ENCODE measurements around the gene NT5M. TPM values are rescaled to one million over a fixed set of nuclear protein-coding genes. Genes with fewer than 3 reads are reported as not detected.

NT5M gene
- total RNA-seq, 1 experiment from 2014 or later = 6.6 TPM

DNA sequence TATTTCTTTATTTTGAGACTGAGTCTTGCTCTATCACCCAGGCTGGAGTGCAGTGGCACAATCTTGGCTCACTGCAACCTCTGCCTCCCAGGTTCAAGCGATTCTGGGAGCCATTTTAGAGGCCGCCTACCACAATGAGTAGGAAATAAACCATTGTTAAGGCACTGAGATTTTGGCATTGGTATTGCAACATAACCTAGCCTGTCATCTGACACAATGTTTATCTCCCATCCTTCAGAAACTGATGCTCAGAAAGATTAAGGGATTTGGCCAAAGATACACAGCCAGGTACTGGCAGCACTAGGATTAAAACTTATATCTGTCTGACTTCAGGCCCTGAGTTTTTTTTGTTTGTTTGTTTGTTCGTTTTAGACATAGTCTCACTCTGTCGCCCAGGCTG, 14.1 kb upstream of the NT5M start:
- Mint-ChIP-seq H3K27ac (no peak overlapping the region), H3K4me3 (no peak overlapping the region), H3K36me3 (ENCODE audit: insufficient read depth in 1 of 3, low read depth in 3 of 3) (no peaks in the 10 kb centered on the region), H3K9me3 (no peaks in the 10 kb centered on the region), H3K4me1 (no peaks in the 10 kb centered on the region), H3K27me3 (ENCODE audit: low read depth) (peaks cover 9% of the 10 kb centered on the region)
- no peak overlapping the region for H3K14ac ChIP-seq (ENCODE audit: insufficient read depth, low read length)
- no peak overlapping the region for H2BK15ac ChIP-seq (ENCODE audit: low read depth, low read length)
- H3K79me2 ChIP-seq (ENCODE audit: insufficient read depth, low read length) = no peaks in the 10 kb centered on the region
- no peak overlapping the region for H2AFZ ChIP-seq (ENCODE audit: low read length)
- no peak for DNase-seq
- no peaks in the 10 kb centered on the region for H3K79me1 ChIP-seq (ENCODE audit: insufficient read depth, low read depth, low read length, poor library complexity, severe bottlenecking)
- H2BK12ac ChIP-seq (ENCODE audit: insufficient read length, low read depth, low read length) = no peak overlapping the region
- no peaks in the 10 kb centered on the region for H3K27me3 ChIP-seq (ENCODE audit: insufficient read depth, low read length)
- no peaks in the 10 kb centered on the region for H3K4me1 ChIP-seq (ENCODE audit: insufficient read depth, low read length)
- H4K8ac ChIP-seq (replicated peaks; ENCODE audit: insufficient read length, low read depth, low read length) = no peak overlapping the region
- no peak overlapping the region for H2BK120ac ChIP-seq (ENCODE audit: low read depth, low read length, poor library complexity, severe bottlenecking)
- no peak overlapping the region for H3K9ac ChIP-seq (ENCODE audit: extremely low read depth, insufficient read length, low read length)
- no peak overlapping the region for H2BK5ac ChIP-seq (ENCODE audit: insufficient read length, low read length)
- H3T11ph ChIP-seq (ENCODE audit: low read length) = no peak overlapping the region
- H3K18ac ChIP-seq (ENCODE audit: insufficient read length, low read depth, low read length) = no peak overlapping the region
- no peak overlapping the region for H4K5ac ChIP-seq (ENCODE audit: insufficient read length, low read depth, low read length)
- no peaks in the 10 kb centered on the region for H3K9me3 ChIP-seq (ENCODE audit: control insufficient read depth, low read depth, low read length)
- WGBS (ENCODE audit: extremely low coverage, insufficient read length, low lambda C conversion rate) = no CpG with 5 or more reads among the region's 4 CpGs
- TF ChIP-seq, protein P1, sequence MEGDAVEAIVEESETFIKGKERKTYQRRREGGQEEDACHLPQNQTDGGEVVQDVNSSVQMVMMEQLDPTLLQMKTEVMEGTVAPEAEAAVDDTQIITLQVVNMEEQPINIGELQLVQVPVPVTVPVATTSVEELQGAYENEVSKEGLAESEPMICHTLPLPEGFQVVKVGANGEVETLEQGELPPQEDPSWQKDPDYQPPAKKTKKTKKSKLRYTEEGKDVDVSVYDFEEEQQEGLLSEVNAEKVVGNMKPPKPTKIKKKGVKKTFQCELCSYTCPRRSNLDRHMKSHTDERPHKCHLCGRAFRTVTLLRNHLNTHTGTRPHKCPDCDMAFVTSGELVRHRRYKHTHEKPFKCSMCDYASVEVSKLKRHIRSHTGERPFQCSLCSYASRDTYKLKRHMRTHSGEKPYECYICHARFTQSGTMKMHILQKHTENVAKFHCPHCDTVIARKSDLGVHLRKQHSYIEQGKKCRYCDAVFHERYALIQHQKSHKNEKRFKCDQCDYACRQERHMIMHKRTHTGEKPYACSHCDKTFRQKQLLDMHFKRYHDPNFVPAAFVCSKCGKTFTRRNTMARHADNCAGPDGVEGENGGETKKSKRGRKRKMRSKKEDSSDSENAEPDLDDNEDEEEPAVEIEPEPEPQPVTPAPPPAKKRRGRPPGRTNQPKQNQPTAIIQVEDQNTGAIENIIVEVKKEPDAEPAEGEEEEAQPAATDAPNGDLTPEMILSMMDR (conservative IDR thresholded peaks at IDR 0.05) = no peak
- H3K4ac ChIP-seq (ENCODE audit: low read depth, low read length) = no peak overlapping the region
- no peak overlapping the region for H3K27ac ChIP-seq (ENCODE audit: insufficient read length, low read depth, low read length)
- H4K20me1 ChIP-seq (ENCODE audit: control insufficient read depth, insufficient read depth, insufficient read length) = no peaks in the 10 kb centered on the region
- no peak overlapping the region for H4K91ac ChIP-seq (ENCODE audit: insufficient read length, low read depth, low read length)
- H3K23ac ChIP-seq (ENCODE audit: insufficient read length, low read depth, low read length) = no peak overlapping the region
- H2BK20ac ChIP-seq (ENCODE audit: low read depth, low read length, poor library complexity, severe bottlenecking) = no peak overlapping the region
- H3K56ac ChIP-seq (ENCODE audit: insufficient read length, low read depth, low read length) = no peak overlapping the region
- H2AK5ac ChIP-seq (ENCODE audit: insufficient read length, low read length) = no peak overlapping the region
- H3K4me2 ChIP-seq (ENCODE audit: insufficient read depth, insufficient read length, low read length) = no peak overlapping the region
- no peaks in the 10 kb centered on the region for H3K23me2 ChIP-seq (ENCODE audit: insufficient read length, low read depth, low read length, poor library complexity, severe bottlenecking)

All from H9 (cell line).